Inflammatory macrophage treated with lipopolysaccharide for 4 hours (primary cell): ENCODE results near the gene SHISA9.

Source experiments
- DNase-seq: peaks from one replicate; pipeline ENCODE4 v3.0.0-alpha.2; 2020

SHISA9 gene

GRCh38 chr16:12959072-12959471 is 57.7 kb downstream of the SHISA9 start:
- no peak for DNase-seq

- no peak for DNase-seq
Measured at GRCh38 chr16:12961626-12962025, 60.2 kb downstream of the SHISA9 start.

- DNase-seq, result no peak
Measured at GRCh38 chr16:12964461-12964860, 63.1 kb downstream of the SHISA9 start.

GRCh38 chr16:12965274-12965804 is 63.9 kb downstream of the SHISA9 start:
- DNase-seq, result no peak

DNA sequence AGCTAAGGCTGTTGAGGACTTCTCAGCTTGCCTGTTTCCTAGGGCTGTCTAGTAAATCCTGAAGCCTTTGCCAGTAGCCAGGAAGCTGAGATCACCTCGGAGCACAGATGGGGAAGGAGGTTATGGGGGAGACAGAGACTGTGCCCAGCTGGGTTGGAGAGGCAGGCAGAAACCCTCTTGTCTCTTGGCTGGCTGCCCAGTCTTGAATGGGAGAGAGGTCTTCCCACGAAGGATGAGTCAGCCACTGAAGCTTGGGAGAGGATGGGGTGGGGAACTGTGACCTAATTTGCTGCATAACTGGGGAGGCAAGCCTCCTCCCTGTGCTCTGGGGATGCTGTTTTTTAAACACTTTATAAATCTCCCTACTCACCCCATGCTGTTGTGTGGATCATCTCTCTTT is 69.8 kb downstream of the SHISA9 start:
- no peak for DNase-seq

GRCh38 chr16:12972246-12972645 is 70.8 kb downstream of the SHISA9 start:
- DNase-seq, result no peak

- no peak for DNase-seq
Measured at GRCh38 chr16:12975766-12976165, 74.4 kb downstream of the SHISA9 start.

DNA sequence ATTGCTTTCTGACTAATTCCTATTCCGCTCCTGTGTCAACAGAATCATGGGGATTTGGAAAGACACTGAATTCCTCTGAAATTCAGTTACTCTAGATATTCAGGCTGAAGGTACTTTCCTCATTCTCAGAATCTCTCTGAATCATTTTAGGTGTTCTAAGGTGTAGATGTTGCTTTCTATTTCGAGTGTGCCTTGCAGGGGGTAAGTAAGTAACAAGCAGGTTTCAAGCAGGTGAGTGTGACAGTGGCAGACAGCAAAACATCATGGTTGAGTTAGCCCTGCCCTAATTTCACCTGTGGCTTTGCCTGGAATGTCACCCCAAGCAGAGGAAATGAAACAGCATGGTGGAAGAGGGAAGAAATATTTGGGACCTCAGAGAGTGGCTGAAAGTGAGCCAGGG is 75.1 kb downstream of the SHISA9 start:
- DNase-seq, result no peak

- no peak for DNase-seq
Measured at GRCh38 chr16:12976936-12977335, 75.5 kb downstream of the SHISA9 start.

DNA sequence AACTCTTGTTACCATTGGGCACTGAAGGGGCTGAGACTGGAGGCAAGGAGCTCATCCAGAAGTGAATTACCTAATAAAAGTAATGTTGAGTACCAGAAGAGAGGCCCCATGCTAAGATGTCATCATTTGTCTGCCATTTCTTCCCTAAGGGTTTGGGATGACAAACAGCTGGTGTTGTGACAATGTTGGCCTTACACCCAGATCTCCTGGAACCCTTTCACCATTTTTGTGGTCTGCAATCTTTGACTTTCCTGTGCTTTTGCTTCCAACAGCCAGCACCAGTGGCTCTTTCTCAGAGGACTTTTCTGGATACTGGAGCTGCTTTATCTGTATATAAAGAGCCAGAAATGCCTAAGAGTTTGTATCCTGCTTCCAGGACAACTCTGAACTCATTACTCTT is 84.1 kb downstream of the SHISA9 start:
- DNase-seq, result no peak

GRCh38 chr16:12988071-12988470 is 86.7 kb downstream of the SHISA9 start:
- DNase-seq, result no peak

DNA sequence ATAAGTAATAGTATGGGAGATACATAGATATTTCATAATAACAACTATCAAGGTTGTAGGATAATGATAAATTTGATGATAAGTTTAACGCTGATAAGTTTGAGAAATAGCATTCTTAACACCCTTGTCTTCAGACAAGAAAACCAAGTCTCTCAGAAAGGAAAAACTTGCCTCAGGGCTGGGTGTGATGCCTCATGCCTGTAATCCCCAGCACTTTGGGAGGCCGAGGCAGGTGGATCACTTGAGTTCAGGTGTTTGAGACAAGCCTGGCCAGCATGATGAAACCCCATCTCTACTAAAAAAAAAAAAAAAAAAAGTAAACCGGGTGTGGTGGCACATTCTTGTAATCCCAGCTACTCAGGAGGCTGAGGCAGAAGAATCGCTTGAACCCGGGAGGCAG is 90.7 kb downstream of the SHISA9 start:
- DNase-seq, result no peak

DNA sequence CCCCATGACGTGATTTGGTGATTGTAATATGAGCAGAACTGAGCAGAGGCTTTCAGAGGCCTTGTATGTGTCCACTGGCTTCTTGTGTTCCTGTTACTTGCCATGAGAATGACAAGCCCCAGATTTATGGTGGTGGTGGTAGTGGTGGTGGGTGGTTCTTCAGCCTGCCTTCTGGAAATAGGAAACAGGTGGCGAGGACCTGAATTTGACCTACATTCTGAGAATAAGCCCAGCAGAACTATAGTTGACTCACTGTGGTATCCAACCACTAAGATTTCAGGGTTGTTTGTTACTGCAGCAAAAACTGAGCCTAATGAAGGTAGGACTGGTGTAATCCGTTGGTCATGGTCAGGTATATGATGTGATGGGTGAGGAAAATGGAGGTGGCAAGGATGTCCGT is 93.0 kb downstream of the SHISA9 start:
- no peak for DNase-seq

DNA sequence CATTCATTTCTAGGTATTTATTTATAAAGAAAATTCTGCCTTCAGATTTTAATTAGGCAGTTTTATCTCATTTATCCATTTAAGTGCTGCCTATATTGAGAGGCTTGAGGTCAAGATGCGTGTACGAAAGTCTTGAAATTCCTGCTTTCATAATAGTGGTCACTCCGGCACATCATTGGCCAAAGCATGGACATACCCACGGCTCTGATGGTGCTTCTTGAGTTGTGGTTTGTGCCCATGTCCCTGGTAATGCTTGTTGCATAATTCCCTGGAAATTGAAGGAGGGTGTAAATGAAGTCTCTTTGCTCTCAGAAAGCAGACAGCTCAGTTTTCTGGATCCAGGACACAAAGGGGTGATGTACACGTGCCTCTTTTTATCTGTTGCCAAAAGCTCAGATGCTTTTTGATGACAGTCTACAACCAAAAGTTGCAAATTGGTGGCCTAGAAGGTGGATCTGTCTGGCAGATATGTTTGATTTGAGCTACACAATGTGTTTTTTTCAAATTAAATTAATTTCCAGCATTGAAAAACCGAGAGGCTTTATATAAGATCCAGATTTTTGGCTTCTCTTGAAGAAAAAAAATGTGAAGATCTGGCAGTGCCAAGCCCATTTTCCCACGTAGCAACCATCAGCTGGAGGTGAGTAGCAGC is 94.4 kb downstream of the SHISA9 start:
- DNase-seq, result no peak

DNA sequence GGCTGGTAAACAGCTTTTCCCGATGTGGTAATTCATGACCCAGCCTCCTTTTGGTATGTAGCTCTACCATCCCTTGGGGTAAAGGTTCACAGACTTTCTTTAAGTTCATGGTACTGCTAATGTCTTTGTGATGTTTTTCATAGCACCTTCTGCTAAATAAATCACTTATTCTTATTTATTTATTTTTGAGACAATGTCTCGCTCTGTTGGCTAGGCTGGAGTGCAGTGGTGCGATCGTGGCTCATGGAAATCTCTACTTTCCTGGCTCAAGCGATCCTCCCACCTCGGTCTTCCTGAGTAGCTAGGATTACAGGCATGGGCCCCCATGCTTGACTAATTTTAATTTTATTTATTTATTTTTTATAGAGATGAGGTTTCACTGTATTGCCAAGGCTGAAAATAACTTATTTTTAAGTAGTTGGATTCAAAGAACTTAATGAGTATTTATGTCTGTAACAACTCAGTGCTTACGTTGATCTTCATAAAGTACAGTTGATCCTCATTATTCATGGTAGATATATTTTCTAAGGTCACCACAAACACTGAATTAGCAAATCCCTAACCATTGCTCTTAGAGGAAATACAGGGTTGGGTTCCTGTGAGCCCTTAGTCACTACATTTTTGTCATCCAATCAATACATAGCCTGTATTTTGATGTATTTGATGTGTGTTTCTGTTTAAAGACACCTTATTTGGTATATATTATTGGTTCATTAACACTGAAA is 97.1 kb downstream of the SHISA9 start:
- no peak for DNase-seq

DNA sequence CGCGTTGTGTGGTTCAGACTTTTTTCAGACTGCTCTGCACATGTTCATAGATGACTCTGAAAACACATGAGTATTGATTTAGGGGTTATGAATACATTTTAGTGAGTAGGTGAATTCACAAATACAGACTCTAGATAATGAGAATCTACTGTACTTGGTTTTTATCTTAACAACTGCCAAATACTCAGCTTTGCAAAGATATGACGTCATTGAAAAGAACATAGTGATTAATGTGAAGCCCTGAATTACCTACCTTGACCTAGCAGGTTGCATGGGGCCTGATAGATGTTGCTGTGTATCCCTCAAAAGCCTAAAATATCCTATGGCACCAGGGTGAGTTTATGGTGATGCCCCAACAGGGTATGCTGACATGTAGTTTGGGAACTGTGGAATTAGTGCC is 98.0 kb downstream of the SHISA9 start:
- DNase-seq, result no peak

- DNase-seq, result no peak
Measured at GRCh38 chr16:13005721-13006247, 104.4 kb downstream of the SHISA9 start.

DNA sequence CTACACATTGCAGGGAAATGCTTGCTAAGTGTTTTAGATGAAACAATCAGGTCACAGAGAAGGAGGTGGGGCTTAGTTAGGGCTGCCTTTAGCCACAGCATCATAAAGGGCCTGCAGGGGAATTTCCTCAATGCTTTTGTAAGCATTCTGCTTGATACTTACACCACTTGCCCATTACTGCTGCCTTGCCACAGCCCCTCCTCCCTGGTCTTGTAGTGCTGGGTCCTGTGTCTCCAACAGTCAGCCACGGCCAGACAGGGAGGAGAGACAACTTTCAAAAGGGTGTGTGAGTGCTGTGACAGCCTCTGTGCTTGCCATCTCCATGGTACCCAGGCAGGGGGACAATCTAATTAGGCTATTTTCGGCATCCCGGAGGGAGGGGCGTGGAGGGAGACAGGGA is 111.2 kb downstream of the SHISA9 start:
- no peak for DNase-seq

DNA sequence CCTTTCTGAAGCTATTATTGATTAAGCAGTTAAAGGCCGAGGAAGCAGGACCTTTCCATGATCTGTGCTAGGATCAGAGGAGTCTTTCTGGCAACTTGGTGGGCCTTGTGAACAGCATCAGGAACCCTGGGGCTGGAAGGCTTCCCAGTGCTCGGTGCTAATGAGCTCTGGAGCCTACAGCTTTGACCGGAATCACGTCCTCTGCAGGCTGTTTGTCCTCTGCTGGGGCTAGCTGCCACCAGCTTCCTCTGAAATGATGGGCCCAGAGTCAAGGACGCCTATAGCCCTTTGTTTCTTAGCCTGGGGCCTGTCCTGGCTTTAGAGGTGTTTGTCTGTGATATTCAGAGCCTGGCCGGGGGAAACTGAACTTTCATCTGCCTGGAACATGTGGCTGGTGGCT is 111.6 kb downstream of the SHISA9 start:
- no peak for DNase-seq

DNA sequence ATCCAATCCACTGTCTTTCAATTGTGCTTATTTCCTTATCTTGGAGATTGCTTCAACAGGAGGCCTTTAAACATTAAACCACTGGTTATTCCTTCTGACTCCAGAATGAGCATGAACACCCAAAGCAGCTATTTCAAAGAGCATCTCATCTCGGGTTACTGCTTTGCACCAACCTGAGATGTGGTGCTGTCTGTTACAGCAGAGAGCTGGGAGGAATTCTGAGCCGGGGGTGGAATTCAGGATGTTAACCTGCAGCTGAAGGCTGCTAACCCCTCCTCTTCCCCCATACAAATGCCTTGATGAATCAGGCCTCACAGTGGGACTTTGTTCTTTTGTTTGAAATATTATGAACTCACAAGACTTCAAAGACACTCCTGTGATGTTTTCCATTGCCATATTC is 113.1 kb downstream of the SHISA9 start:
- no peak for DNase-seq

DNA sequence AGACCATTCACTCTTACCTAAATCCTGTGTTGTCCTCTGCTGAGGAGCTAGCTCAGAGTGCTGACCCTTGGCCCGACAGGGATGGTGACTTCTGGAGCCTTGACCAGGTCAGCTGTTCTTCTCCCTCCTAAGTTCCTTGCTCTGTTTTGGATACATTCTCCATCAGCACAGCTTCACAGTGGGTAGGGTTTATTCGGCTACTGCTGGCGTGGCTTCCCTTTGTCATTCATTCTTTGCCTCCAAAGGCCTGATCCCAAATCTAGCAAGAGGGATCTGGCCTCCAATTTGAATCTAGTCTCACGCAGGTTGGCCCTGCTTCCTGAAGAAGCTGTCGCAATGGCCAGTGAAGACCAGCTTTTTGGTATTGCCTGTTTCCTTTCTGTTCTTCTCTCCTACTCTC is 116.6 kb downstream of the SHISA9 start:
- no peak for DNase-seq

- DNase-seq, result no peak
Measured at GRCh38 chr16:13021996-13022395, 120.6 kb downstream of the SHISA9 start.

- DNase-seq, result no peak
Measured at GRCh38 chr16:13029786-13030185, 128.4 kb downstream of the SHISA9 start.

DNA sequence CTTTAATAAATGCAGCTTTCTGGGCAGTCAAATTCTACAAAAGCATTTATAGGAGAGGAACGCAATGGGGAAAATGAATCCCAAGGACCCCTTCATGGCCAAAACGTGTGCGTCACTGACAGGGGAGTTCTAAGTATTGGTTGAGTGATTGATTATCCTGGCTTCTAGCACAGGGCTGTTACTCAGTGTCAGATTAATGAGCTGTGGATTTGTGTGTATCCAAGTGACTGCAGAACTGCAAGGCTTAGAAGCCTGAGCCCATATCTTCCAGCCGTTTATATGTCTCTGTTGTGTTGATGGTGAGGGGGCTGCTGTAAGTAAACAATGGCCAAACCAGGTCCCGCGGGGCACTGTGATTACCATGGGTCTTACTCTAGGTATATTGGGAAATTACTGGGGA is 129.4 kb downstream of the SHISA9 start:
- no peak for DNase-seq
